WERI-Rb-1 (cell line): ENCODE measurements around the gene IFNE.

ENCODE experiments used
- DNase-seq: peaks from one replicate; pipeline ENCODE4 v3.0.0-alpha.2; 2020
- H3K27ac ChIP-seq: fragments of 250-450 bp; sonication (Bioruptor Pico); 2 replicates; pipeline ENCODE4 v1.5.1; 2020; ENCODE audit warnings: mild to moderate bottlenecking, moderate library complexity
- H3K27me3 ChIP-seq: fragments of 250-450 bp; sonication (Bioruptor Pico); 2 replicates; pipeline ENCODE4 v1.5.1; 2021; ENCODE audit warnings: mild to moderate bottlenecking, low read depth, moderate library complexity; ENCODE audit not compliant: insufficient read depth, severe bottlenecking
- H3K36me3 ChIP-seq: fragments of 250-450 bp; sonication (Bioruptor Pico); 2 replicates; pipeline ENCODE4 v1.5.1; 2020; ENCODE audit warnings: mild to moderate bottlenecking, moderate library complexity
- H3K4me3 ChIP-seq: 2 replicates; pipeline ENCODE4 v1.5.1; 2011; ENCODE audit warnings: low read depth, mild to moderate bottlenecking, control low read depth, low read length
- H3K9me3 ChIP-seq: fragments of 250-450 bp; sonication (Bioruptor Pico); 2 replicates; pipeline ENCODE4 v1.5.1; 2021; ENCODE audit warnings: mild to moderate bottlenecking, moderate library complexity; ENCODE audit not compliant: severe bottlenecking
- TF ChIP-seq, protein P1 (sequence below): IDR thresholded peaks from 2 replicates; pipeline ENCODE4 v1.5.1; 2011; ENCODE audit warnings: low read depth, mild to moderate bottlenecking, control low read depth, inconsistent platforms, low read length

IFNE gene

DNA sequence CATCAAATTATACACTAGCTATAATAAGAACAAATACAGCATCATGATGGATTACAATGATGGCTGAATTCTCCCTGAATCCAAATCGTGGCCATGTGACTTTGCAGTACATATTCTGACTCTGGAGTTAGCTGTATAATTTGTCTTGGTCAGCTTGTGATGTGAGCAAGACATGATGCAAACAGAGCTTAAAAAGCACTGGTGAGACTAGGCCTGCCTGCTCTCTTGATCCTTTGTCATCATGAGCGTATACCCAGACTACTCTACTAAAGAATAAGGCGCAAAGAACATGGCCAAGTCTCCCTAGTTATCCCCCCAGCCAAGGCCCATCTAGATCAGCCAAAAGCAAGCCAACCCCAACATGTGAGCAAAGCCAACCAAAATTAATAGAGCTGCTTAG, 34.7 kb upstream of the IFNE start:
- Histone ChIP-seq H3K27me3 (no peaks in the 10 kb centered on the region), H3K27ac (no peak overlapping the region), H3K36me3 (no peaks in the 10 kb centered on the region), H3K4me3 (no peak overlapping the region), H3K9me3 (no peaks in the 10 kb centered on the region)
- DNase-seq = no peak
- TF ChIP-seq, protein P1, sequence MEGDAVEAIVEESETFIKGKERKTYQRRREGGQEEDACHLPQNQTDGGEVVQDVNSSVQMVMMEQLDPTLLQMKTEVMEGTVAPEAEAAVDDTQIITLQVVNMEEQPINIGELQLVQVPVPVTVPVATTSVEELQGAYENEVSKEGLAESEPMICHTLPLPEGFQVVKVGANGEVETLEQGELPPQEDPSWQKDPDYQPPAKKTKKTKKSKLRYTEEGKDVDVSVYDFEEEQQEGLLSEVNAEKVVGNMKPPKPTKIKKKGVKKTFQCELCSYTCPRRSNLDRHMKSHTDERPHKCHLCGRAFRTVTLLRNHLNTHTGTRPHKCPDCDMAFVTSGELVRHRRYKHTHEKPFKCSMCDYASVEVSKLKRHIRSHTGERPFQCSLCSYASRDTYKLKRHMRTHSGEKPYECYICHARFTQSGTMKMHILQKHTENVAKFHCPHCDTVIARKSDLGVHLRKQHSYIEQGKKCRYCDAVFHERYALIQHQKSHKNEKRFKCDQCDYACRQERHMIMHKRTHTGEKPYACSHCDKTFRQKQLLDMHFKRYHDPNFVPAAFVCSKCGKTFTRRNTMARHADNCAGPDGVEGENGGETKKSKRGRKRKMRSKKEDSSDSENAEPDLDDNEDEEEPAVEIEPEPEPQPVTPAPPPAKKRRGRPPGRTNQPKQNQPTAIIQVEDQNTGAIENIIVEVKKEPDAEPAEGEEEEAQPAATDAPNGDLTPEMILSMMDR = no peak

DNA sequence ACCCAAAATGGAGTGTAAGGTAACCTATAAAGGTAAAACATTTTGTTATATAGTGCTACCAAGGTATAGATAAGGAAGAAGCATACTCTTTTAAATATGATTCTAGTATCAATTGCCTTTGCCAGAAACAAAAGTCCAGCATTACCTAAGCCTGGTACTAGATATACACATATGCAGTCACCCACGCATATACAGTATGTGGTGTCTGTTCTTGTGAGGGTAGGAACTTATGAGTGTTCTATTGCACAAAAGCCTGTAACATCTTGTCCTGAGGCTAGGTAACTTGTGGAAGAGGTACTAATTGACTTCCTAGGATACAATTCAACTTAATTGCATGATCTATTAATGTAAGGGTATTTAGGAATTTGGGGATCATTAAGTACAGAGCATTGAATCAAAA, 31.3 kb upstream of the IFNE start:
- no peaks in the 10 kb centered on the region for H3K9me3 ChIP-seq
- peaks cover 7% of the 10 kb centered on the region for H3K27me3 ChIP-seq
- TF ChIP-seq, protein P1 = no peak
- no peak overlapping the region for H3K27ac ChIP-seq
- no peak for DNase-seq
- H3K4me3 ChIP-seq = no peak overlapping the region
- no peaks in the 10 kb centered on the region for H3K36me3 ChIP-seq

DNA sequence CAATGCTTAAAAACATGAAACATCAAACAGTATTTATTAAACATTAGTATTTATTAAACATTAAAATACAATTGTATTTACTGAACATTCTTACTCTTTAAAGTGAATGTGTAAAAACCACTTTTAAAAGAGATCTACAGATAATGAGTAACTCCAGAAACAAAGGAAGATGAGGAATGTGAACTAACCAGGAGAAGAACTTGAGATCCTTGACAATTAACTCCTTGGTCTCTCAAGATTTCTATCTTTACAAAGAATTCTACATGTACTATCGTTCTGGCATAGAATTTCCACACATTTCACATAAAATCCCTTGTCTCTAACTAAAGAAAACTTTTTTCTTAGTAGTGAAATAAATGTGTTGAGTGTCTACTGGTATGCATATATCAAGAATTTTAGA, 28.7 kb upstream of the IFNE start:
- Histone ChIP-seq H3K27ac (no peak overlapping the region), H3K36me3 (no peaks in the 10 kb centered on the region), H3K9me3 (no peaks in the 10 kb centered on the region), H3K4me3 (no peak overlapping the region), H3K27me3 (peaks cover 12% of the 10 kb centered on the region)
- DNase-seq = no peak
- TF ChIP-seq, protein P1 = no peak

DNA sequence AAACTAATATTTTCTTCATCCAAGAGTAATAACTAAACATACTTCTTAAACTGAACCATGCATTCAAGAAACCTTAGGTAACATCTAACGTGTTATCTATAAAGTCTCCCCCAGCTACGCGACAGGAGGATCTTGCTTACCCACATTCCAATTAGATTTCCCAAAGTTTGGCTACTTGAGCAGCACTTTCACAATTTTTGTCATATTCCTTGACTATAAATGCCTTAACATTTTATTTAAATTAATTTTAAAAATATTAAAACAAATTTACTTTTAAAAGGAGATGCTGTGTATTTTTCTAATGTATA, 25.3 kb upstream of the IFNE start:
- TF ChIP-seq, protein P1 = no peak
- Histone ChIP-seq H3K27me3 (peaks cover 30% of the 10 kb centered on the region), H3K36me3 (no peaks in the 10 kb centered on the region), H3K4me3 (no peak overlapping the region), H3K9me3 (no peaks in the 10 kb centered on the region), H3K27ac (no peak overlapping the region)
- no peak for DNase-seq

GRCh38 chr9:21506626-21507482, 24.7 kb upstream of the IFNE start:
- Histone ChIP-seq H3K36me3 (no peaks in the 10 kb centered on the region), H3K27ac (no peak overlapping the region), H3K27me3 (peaks cover 36% of the 10 kb centered on the region), H3K9me3 (no peaks in the 10 kb centered on the region), H3K4me3 (no peak overlapping the region)
- no peak for DNase-seq
- TF ChIP-seq, protein P1 = no peak
